Kidney (tissue), 14 donors: ENCODE measurements around the gene SLC22A23. TPM values are rescaled to one million over a fixed set of nuclear protein-coding genes. Genes with fewer than 3 reads are reported as not detected.

Experiments
- DNase-seq, 5 donors: peaks; one replicate each; pipeline ENCODE4 v3.0.0-alpha.2; 2013 to 2020
- FAIRE-seq: peaks from 2 replicates; lab custom pipeline; 2012; peaks lifted over from hg19 to GRCh38; lab: Jason Lieb, UNC
- H3K27ac ChIP-seq, 2 donors: one replicate each; pipeline ENCODE4 v1.7.0; 2013; ENCODE audit warnings: low read depth in 2 of 2, low read length in 2 of 2, inconsistent platforms in 1 of 2
- H3K27me3 ChIP-seq: one replicate; pipeline ENCODE4 v1.7.1; 2013; ENCODE audit warnings: low read length, inconsistent platforms; ENCODE audit not compliant: control insufficient read depth, insufficient read depth
- H3K36me3 ChIP-seq, 3 donors: one replicate each; pipeline versions ENCODE4 v1.7.0 to v1.7.1; 2013; ENCODE audit warnings: low read length in 3 of 3, control low read depth in 1 of 3, inconsistent platforms in 1 of 3; ENCODE audit not compliant: insufficient read depth in 3 of 3, control insufficient read depth in 2 of 3
- H3K4me1 ChIP-seq, 3 donors: one replicate each; pipeline versions ENCODE4 v1.7.0 to v1.7.1; 2013; ENCODE audit warnings: low read length in 3 of 3, inconsistent platforms in 1 of 3, low read depth in 1 of 3; ENCODE audit not compliant: control insufficient read depth in 2 of 3, insufficient read depth in 2 of 3
- H3K4me3 ChIP-seq, 3 donors: one replicate each; pipeline versions ENCODE4 v1.7.0 to v1.8.1; 2013; ENCODE audit warnings: low read length in 3 of 3, control low read depth in 1 of 3, inconsistent platforms in 1 of 3
- H3K9ac ChIP-seq, 3 donors: one replicate each; pipeline versions ENCODE4 v1.7.0 to v1.7.1; 2013; ENCODE audit warnings: low read length in 3 of 3, control low read depth in 1 of 3, inconsistent platforms in 1 of 3
- H3K9me3 ChIP-seq, 3 donors: one replicate each; pipeline versions ENCODE4 v1.7.0 to v1.7.1; 2013; ENCODE audit warnings: low read length in 3 of 3, control low read depth in 1 of 3, inconsistent platforms in 1 of 3; ENCODE audit not compliant: control insufficient read depth in 2 of 3, insufficient read depth in 1 of 3
- intact Hi-C: fragments of 100-400 bp; cut with DNase I; formaldehyde crosslinking; loops from one replicate; pipeline ENCODE4 v1.11.1; 2022
- polyA plus RNA-seq: library from polyadenylated mRNA; stranded (reverse); fragments of 350-450 nt; fragmentation: Illumina TruSeq; extraction: RNeasy Lipid Tissue Mini Kit (QIAGEN cat#74804); gene quantifications from one replicate; pipeline ENCODE4 v1.2.3, GENCODE V29; 2014; ENCODE audit warnings: low read depth, low replicate concordance; ENCODE audit not compliant: insufficient read depth
- total RNA-seq: library from RNA; stranded (reverse); fragmentation: NEBNext Ultra II Directional; extraction: Animal tissue kit (Norgen Biotek cat#: 25700); gene quantifications from one replicate; pipeline ENCODE4 v1.2.1, GENCODE V29; 2021
- TF ChIP-seq, protein P1 (sequence below): IDR thresholded peaks from 3 replicates; pipeline ENCODE4 v1.5.1; 2012; ENCODE audit warnings: mild to moderate bottlenecking, moderate library complexity, borderline replicate concordance; ENCODE audit not compliant: insufficient read depth; ENCODE audit errors: extremely low read depth
- donor health status: control.
- donor health status: control.
- donor health status: control.
- donor health status: control.
- donor health status: control.
- donor health status: DM: yes; HTN: yes; CAD: no.
- donor health status: Normal renal cell carcinoma (clear cell type).

SLC22A23 gene
- total and polyA plus RNA-seq, 2 donors from 2014 or later, result 5.3 to 5.7 TPM

DNA sequence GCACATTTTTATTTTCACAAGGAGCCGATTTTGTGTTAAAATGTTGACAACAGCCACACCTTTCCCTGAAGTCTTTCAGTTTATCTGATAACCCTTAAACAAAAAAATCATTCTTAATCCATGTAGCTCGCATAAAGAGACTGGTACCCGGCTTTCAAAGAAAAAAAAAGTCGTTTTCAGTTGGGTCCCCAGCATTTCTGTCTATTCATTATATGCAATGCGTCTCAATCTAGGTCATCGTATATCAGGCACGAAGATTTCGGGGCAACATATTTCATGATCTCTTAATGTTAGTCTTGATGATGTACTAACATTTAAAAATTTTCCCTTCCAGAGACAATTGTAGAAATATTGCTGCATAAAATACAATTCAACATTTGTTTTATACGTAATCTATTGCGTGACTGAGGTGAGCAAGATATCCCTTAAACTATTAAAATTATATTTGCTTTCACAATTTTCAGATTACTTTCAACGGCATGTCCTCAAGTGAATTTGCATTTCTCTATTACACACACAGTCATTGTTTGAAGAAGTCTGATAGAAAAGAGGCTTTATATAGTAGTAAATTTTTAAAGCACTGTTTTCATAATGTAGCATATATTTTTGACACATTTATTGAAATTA lies 226.5 kb downstream of the SLC22A23 start:
- Histone ChIP-seq H3K4me3 (peak overlapping the region in 1 of 3 donors; percentile 92), H3K9ac (peak overlapping the region in 1 of 3 donors; percentile 7), H3K4me1 (peaks cover 0 to 29% (median 11%) of the 10 kb centered on the region in 3 donors), H3K27ac (no peak overlapping the region), H3K36me3 (no peaks in the 10 kb centered on the region), H3K9me3 (no peaks in the 10 kb centered on the region), H3K27me3 (peaks cover 14% of the 10 kb centered on the region)
- TF ChIP-seq, protein P1, sequence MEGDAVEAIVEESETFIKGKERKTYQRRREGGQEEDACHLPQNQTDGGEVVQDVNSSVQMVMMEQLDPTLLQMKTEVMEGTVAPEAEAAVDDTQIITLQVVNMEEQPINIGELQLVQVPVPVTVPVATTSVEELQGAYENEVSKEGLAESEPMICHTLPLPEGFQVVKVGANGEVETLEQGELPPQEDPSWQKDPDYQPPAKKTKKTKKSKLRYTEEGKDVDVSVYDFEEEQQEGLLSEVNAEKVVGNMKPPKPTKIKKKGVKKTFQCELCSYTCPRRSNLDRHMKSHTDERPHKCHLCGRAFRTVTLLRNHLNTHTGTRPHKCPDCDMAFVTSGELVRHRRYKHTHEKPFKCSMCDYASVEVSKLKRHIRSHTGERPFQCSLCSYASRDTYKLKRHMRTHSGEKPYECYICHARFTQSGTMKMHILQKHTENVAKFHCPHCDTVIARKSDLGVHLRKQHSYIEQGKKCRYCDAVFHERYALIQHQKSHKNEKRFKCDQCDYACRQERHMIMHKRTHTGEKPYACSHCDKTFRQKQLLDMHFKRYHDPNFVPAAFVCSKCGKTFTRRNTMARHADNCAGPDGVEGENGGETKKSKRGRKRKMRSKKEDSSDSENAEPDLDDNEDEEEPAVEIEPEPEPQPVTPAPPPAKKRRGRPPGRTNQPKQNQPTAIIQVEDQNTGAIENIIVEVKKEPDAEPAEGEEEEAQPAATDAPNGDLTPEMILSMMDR, result no peak
- FAIRE-seq, result no peak
- intact Hi-C loops, result no loop called here
- no peak for DNase-seq

DNA sequence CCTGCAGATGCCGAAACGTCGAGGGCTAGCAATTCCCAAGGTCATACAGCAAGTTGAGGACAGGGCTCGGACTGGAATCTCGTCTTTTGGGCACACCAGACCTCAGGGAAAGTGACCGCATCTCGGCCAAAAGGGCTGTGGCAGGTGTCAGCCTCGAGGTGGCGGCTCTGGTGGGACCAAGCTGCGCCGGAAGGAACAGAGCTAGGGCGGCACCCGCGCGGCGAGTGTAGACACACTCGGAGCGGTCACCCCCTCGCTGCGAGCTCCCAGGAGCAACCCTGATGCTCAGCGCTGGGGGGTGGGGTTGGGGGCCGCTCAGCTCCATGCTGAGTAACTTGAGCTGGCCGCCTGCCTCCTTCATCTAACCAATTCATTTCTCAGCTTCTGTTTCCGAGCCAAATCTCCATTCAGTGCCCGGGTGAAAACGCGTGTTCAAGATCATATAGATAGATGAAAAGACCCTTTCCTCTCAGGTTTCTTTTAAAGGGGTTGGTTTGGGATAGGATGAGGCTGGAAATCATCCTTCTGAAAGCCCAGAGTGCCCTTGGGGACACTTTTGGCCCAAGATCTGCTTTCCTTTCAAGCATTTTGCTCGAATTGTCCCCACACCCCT lies 227.2 kb downstream of the SLC22A23 start:
- H3K9ac ChIP-seq, result peak overlapping the region in 1 of 3 donors; percentile 7
- H3K27me3 ChIP-seq, result peaks cover 14% of the 10 kb centered on the region
- peak in 4 of 5 donors; percentile 67 to 85 (median 74) for DNase-seq
- H3K27ac ChIP-seq, result no peak overlapping the region
- no peaks in the 10 kb centered on the region for H3K9me3 ChIP-seq
- TF ChIP-seq, protein P1, result no peak
- no peaks in the 10 kb centered on the region for H3K36me3 ChIP-seq
- FAIRE-seq, result no peak
- H3K4me1 ChIP-seq, result peaks cover 0 to 29% (median 11%) of the 10 kb centered on the region in 3 donors
- intact Hi-C loops, result no loop called here
- peak overlapping the region in 2 of 3 donors; percentile 30 to 46 for H3K4me3 ChIP-seq

DNA sequence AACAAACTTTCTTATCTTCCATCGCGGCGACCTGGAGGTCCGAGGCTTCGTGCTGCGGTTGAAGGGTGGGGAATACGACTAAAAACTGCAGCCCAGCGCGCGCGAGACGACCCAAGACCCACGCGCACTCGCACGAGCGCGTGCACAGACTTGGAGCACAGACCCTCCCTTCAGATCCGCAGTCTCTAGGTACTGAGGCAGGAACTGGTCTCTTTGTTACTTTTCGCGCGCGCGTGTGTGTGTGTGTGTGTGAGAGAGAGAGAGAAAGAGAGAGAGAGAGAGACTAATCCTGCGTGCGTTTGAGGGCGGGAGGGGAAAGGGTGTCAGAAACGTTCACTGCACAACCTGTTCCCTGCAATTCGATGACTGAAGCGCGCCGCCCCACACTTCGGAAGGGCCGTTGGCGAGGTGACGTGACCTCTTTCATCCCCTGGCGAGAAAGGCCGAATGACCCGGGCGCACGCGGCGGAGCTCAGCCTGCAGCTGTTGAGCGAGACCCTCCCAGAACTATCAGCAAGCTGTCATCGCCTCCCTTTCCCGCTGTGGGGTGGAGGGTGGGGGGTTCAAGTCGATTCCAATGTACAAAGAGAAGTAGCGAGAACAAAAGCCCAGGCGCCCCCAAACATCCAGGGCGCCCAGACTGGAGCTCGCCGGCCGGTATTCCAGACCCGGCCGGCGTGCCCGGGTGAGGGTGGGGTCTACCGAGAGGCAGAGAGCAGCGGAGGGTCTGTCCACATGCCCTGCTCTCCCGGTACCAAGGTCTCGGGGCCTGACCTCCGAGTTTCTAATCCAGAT lies 227.9 kb downstream of the SLC22A23 start:
- DNase-seq (peak; percentile 72 to 90 (median 81)), FAIRE-seq (no peak)
- Histone ChIP-seq H3K27me3 (peaks cover 12% of the 10 kb centered on the region), H3K4me1 (peaks cover 0 to 29% (median 11%) of the 10 kb centered on the region in 3 donors), H3K27ac (no peak overlapping the region), H3K4me3 (peak overlapping the region; percentile 11 to 46 (median 30)), H3K9ac (no peak overlapping the region), H3K9me3 (no peaks in the 10 kb centered on the region), H3K36me3 (no peaks in the 10 kb centered on the region)
- intact Hi-C loops, result no loop called here
- TF ChIP-seq, protein P1, result no peak
